Smooth muscle cell (in vitro differentiated cells): Measurements from ENCODE around the gene TMEM181. TPM values are rescaled to one million over a fixed set of nuclear protein-coding genes. Genes with fewer than 3 reads are reported as not detected.

ENCODE experiments used
- microRNA-seq: library from miRNA; unstranded; fragments of <30 nt; microRNA quantifications from one replicate; pipeline ENCODE4, GENCODE V29; 2016; ENCODE audit warnings: borderline number of aligned reads
- polyA plus RNA-seq: library from polyadenylated mRNA; unstranded; fragments of >200 nt; fragmentation: Nextera tagmentation; extraction: Ambion mirVana; gene quantifications from 2 replicates; pipeline ENCODE4 v1.2.1, GENCODE V29; 2016
- small RNA-seq: library from RNA; depleted of rRNA; stranded (forward); fragments of <200 nt; gene quantifications from one replicate; pipeline ENCODE3, GENCODE V24; 2014
- total RNA-seq: library from RNA; depleted of rRNA; stranded (reverse); fragments of >200 nt; gene quantifications from 2 replicates; pipeline ENCODE4 v1.2.3, GENCODE V29; 2014

Gene TMEM181
- total and polyA plus RNA-seq, 2 experiments from 2014 or later: 15.3 to 29.0 TPM

Small RNA genes lying within 50 kb of the gene (microRNA-seq; reads per million reads assigned to microRNA genes)
- gene MIR7161: not detected

Small RNA genes lying within 50 kb of the gene (small RNA-seq; reads per million reads assigned to genes)
- not detected for gene MIR7161

Other genes starting within 250 kb of the TMEM181 start
- gene TULP4, start 247.6 kb upstream of the TMEM181 start, total RNA-seq: 85.0 and 90.6 TPM in 2 replicates
- gene TULP4, start 247.6 kb upstream of the TMEM181 start, polyA plus RNA-seq: 16.1 and 20.8 TPM in 2 replicates
- gene DYNLT1, start 84.7 kb downstream of the TMEM181 start, total RNA-seq: 127 and 129 TPM in 2 replicates
- 225 and 286 TPM in 2 replicates for gene DYNLT1, start 84.7 kb downstream of the TMEM181 start, polyA plus RNA-seq
- gene SYTL3, start 90.0 kb downstream of the TMEM181 start, total RNA-seq: 0.13 and 1.3 TPM in 2 replicates
- 1.2 and 1.3 TPM in 2 replicates for gene SYTL3, start 90.0 kb downstream of the TMEM181 start, polyA plus RNA-seq